Measurements from ENCODE around the gene TIMM10. TPM values are rescaled to one million over a fixed set of nuclear protein-coding genes. Genes with fewer than 3 reads are reported as not detected.

Gene TIMM10
- total and polyA plus RNA-seq, 2 experiments from 2014 or later, result 32.6 to 64.7 TPM

- peaks cover 13% of the 10 kb centered on the region for H3K27me3 ChIP-seq
- DNase-seq (ENCODE audit: low read depth in 1 of 2, low spot score in 1 of 2), result peak; percentile 72 to 74
- peak within 1 kb of the TSS; percentile 48 for H3K4me3 ChIP-seq
- H3K9me3 ChIP-seq (ENCODE audit: low read depth), result no peaks in the 10 kb centered on the region
- H3K27ac ChIP-seq, result no peak within 1 kb of the TSS
- TF ChIP-seq CTCF (IDR thresholded peaks at IDR 0.05; ENCODE audit: low read depth, low read length), result no peak
- peaks cover 7% of the 10 kb centered on the region for H3K4me1 ChIP-seq (ENCODE audit: low read depth)
- no peaks in the 10 kb centered on the region for H3K36me3 ChIP-seq
These were observed 15.1 kb downstream of the TIMM10 start, which contains the start of gene SLC43A1 for GRCh38 chr11:57515332-57516060. SLC43A1 (minus strand) TSS chr11:57515702; CDS start chr11:57514111, 1,591 bp downstream.

GRCh38 chr11:57514538-57515331 is 15.8 kb downstream of the TIMM10 start:
- Histone ChIP-seq H3K4me1 (ENCODE audit: low read depth) (peaks cover 7% of the 10 kb centered on the region), H3K27ac (no peak overlapping the region), H3K36me3 (no peaks in the 10 kb centered on the region), H3K4me3 (peak overlapping the region; percentile 48), H3K27me3 (peaks cover 13% of the 10 kb centered on the region), H3K9me3 (ENCODE audit: low read depth) (no peaks in the 10 kb centered on the region)
- TF ChIP-seq CTCF (IDR thresholded peaks at IDR 0.05; ENCODE audit: low read depth, low read length), result no peak
- DNase-seq (ENCODE audit: low read depth in 1 of 2, low spot score in 1 of 2), result peak; percentile 47 to 51

GRCh38 chr11:57513911-57514537 is 16.5 kb downstream of the TIMM10 start:
- Histone ChIP-seq H3K4me1 (ENCODE audit: low read depth) (peaks cover 7% of the 10 kb centered on the region), H3K27me3 (peaks cover 13% of the 10 kb centered on the region), H3K36me3 (no peaks in the 10 kb centered on the region), H3K27ac (no peak overlapping the region), H3K9me3 (ENCODE audit: low read depth) (no peaks in the 10 kb centered on the region), H3K4me3 (peak overlapping the region; percentile 48)
- TF ChIP-seq CTCF (IDR thresholded peaks at IDR 0.05; ENCODE audit: low read depth, low read length), result no peak
- peak; percentile 56 for DNase-seq (ENCODE audit: low read depth in 1 of 2, low spot score in 1 of 2)

GRCh38 chr11:57513452-57513795 is 17.1 kb downstream of the TIMM10 start:
- Histone ChIP-seq H3K4me1 (ENCODE audit: low read depth) (peaks cover 7% of the 10 kb centered on the region), H3K4me3 (no peak overlapping the region), H3K27me3 (peaks cover 13% of the 10 kb centered on the region), H3K36me3 (no peaks in the 10 kb centered on the region), H3K27ac (no peak overlapping the region), H3K9me3 (ENCODE audit: low read depth) (no peaks in the 10 kb centered on the region)
- DNase-seq (ENCODE audit: low read depth in 1 of 2, low spot score in 1 of 2), result no peak
- no peak for TF ChIP-seq CTCF (IDR thresholded peaks at IDR 0.05; ENCODE audit: low read depth, low read length)

GRCh38 chr11:57512646-57513451 is 17.7 kb downstream of the TIMM10 start:
- no peaks in the 10 kb centered on the region for H3K36me3 ChIP-seq
- no peaks in the 10 kb centered on the region for H3K9me3 ChIP-seq (ENCODE audit: low read depth)
- H3K27ac ChIP-seq, result no peak overlapping the region
- no peak for DNase-seq (ENCODE audit: low read depth in 1 of 2, low spot score in 1 of 2)
- no peak overlapping the region for H3K4me3 ChIP-seq
- H3K4me1 ChIP-seq (ENCODE audit: low read depth), result peaks cover 7% of the 10 kb centered on the region
- TF ChIP-seq CTCF (IDR thresholded peaks at IDR 0.05; ENCODE audit: low read depth, low read length), result no peak
- peaks cover 13% of the 10 kb centered on the region for H3K27me3 ChIP-seq

All from cardiac muscle cell (in vitro differentiated cells and primary cell).